ENCODE results near the gene GPR37L1. TPM values are rescaled to one million over a fixed set of nuclear protein-coding genes. Genes with fewer than 3 reads are reported as not detected.

The GPR37L1 gene
- total and polyA plus RNA-seq, 10 donors: 0.16 TPM; not detected in 9

DNA sequence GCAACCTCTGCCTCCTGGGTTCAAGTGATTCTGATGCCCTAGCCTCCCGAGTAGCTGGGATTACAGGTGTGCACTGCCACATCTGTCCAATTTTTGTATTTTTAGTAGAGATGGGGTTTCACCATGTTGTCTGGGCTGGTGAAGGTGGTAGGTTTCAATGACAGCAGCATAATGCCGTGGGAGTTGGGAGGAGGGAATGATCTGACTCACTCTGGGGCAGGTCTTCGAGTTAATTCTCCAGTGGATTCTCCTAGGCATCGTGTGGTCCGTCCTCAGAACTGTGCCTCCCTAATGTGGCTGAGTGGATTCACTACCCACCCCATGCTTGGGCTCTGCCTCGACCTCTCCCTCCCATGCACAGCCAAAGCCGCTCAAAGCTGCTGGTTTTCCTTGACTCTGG is 1.7 kb upstream of the GPR37L1 start:
- WGBS, 5 donors: 69 to 84% (median 78%) methylated on average over 7 of the region's 7 CpGs
- Histone ChIP-seq H3K36me3 (no peaks in the 10 kb centered on the region), H3K27me3 (replicated peaks in 1 of 7) (peaks cover 0 to 29% (median 0%) of the 10 kb centered on the region in 7 donors), H3K4me3 (no peak overlapping the region), H3K4me1 (no peaks in the 10 kb centered on the region), H3K9me3 (no peaks in the 10 kb centered on the region), H3K27ac (no peak overlapping the region)
- DNase-seq: no peak
- intact Hi-C loops (cut with DNase I; ENCODE audit: low total_unique reads): no loop called here
- TF ChIP-seq POLR2A (IDR thresholded peaks at IDR 0.05) (no peak), POLR2AphosphoS5 (IDR thresholded peaks at IDR 0.05) (no peak)
- TF ChIP-seq, protein P1, sequence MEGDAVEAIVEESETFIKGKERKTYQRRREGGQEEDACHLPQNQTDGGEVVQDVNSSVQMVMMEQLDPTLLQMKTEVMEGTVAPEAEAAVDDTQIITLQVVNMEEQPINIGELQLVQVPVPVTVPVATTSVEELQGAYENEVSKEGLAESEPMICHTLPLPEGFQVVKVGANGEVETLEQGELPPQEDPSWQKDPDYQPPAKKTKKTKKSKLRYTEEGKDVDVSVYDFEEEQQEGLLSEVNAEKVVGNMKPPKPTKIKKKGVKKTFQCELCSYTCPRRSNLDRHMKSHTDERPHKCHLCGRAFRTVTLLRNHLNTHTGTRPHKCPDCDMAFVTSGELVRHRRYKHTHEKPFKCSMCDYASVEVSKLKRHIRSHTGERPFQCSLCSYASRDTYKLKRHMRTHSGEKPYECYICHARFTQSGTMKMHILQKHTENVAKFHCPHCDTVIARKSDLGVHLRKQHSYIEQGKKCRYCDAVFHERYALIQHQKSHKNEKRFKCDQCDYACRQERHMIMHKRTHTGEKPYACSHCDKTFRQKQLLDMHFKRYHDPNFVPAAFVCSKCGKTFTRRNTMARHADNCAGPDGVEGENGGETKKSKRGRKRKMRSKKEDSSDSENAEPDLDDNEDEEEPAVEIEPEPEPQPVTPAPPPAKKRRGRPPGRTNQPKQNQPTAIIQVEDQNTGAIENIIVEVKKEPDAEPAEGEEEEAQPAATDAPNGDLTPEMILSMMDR (IDR thresholded peaks at IDR 0.05 in 8 of 11, conservative IDR thresholded peaks at IDR 0.05 in 3 of 11): no peak

DNA sequence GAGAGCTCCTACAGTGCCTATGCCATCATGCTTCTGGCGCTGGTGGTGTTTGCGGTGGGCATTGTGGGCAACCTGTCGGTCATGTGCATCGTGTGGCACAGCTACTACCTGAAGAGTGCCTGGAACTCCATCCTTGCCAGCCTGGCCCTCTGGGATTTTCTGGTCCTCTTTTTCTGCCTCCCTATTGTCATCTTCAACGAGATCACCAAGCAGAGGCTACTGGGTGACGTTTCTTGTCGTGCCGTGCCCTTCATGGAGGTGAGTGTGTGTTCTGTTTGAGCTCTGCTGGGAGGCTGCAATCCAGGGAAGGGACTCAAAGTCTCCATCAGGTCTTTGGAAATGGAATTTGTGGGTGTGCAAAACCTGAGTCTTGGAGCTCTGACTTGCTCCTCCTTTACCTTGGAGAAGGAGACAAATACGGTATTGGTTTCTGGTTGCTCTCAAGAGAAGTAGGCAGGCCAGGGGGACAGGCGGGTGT is 658 bp downstream of the GPR37L1 start:
- TF ChIP-seq POLR2A (IDR thresholded peaks at IDR 0.05) (no peak), POLR2AphosphoS5 (IDR thresholded peaks at IDR 0.05) (no peak)
- TF ChIP-seq, protein P1 (IDR thresholded peaks at IDR 0.05 in 8 of 11, conservative IDR thresholded peaks at IDR 0.05 in 3 of 11): no peak
- Histone ChIP-seq H3K27ac (no peak overlapping the region), H3K27me3 (replicated peaks in 1 of 7) (peaks cover 0 to 38% (median 0%) of the 10 kb centered on the region in 7 donors), H3K9me3 (no peaks in the 10 kb centered on the region), H3K4me3 (no peak overlapping the region), H3K4me1 (no peaks in the 10 kb centered on the region), H3K36me3 (no peaks in the 10 kb centered on the region)
- intact Hi-C loops (cut with DNase I; ENCODE audit: low total_unique reads): no loop called here
- WGBS, 5 donors: 80 to 92% (median 88%) methylated on average over 7 to 10 of the region's 10 CpGs
- DNase-seq: no peak

DNA sequence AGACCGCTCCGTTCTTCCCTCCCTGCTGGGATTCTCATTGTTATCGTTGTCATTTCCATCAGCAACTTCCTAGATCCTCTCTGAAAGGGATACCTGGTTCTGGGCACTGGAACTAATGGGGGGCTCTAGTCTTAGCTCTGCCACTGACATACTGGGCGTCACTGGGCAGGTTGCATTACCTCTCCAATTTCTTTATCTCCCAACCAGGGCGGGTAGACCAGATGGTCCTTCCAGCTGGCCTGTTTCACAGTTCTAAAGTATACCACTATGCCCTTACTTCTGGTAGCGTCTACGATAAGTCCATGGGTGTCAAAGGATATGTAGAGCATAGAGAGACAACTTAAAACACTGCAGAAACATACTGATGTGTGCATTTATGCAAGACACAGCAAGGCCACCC is 1.4 kb downstream of the GPR37L1 start:
- intact Hi-C loops (cut with DNase I; ENCODE audit: low total_unique reads): no loop called here
- 85 to 92% (median 88%) methylated on average over 7 of the region's 7 CpGs for WGBS, 5 donors
- TF ChIP-seq POLR2A (IDR thresholded peaks at IDR 0.05): no peak
- TF ChIP-seq POLR2AphosphoS5 (IDR thresholded peaks at IDR 0.05): no peak
- TF ChIP-seq, protein P1 (IDR thresholded peaks at IDR 0.05 in 8 of 11, conservative IDR thresholded peaks at IDR 0.05 in 3 of 11): no peak

DNA sequence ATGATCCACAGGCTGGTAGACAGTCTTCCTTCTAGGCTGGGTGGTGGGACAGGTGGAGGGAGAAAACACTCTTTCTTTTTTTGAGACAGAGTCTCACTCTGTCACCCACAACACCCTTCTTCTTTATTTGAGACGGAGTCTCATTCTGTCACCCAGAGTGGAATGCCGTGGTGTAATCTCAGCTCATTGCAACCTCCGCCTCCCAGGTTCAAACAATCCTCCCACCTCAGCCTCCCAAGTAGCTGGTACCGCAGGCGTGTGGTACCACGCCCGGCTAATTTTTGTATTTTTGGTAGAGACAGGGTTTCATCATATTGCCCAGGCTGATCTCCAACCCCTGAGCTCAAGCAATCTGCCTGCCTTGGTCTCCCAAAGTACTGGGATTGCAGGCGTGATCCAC is 2.9 kb downstream of the GPR37L1 start:
- Histone ChIP-seq H3K27me3 (replicated peaks in 1 of 7) (peaks cover 0 to 28% (median 0%) of the 10 kb centered on the region in 7 donors), H3K36me3 (no peaks in the 10 kb centered on the region), H3K27ac (no peak overlapping the region), H3K9me3 (no peaks in the 10 kb centered on the region), H3K4me1 (peaks cover 0 to 8% (median 3%) of the 10 kb centered on the region in 6 donors), H3K4me3 (no peak overlapping the region)
- 91 to 97% (median 92%) methylated on average over 8 of the region's 8 CpGs for WGBS, 5 donors
- TF ChIP-seq POLR2AphosphoS5 (IDR thresholded peaks at IDR 0.05): no peak
- TF ChIP-seq, protein P1 (IDR thresholded peaks at IDR 0.05 in 8 of 11, conservative IDR thresholded peaks at IDR 0.05 in 3 of 11): no peak
- no peak for TF ChIP-seq POLR2A (IDR thresholded peaks at IDR 0.05)
- no peak for DNase-seq
- intact Hi-C loops (cut with DNase I; ENCODE audit: low total_unique reads): no loop called here

More for the DNA sequence above, 1.4 kb downstream of the GPR37L1 start:
- H3K9me3 ChIP-seq: no peaks in the 10 kb centered on the region
- H3K27ac ChIP-seq: no peak overlapping the region
- H3K4me1 ChIP-seq: no peaks in the 10 kb centered on the region
- DNase-seq: no peak
- H3K36me3 ChIP-seq: no peaks in the 10 kb centered on the region
- no peak overlapping the region for H3K4me3 ChIP-seq
- H3K27me3 ChIP-seq (replicated peaks in 1 of 7): peaks cover 0 to 31% (median 0%) of the 10 kb centered on the region in 7 donors
